Measurements from ENCODE around the gene RAPGEF2.

RAPGEF2 gene

DNA sequence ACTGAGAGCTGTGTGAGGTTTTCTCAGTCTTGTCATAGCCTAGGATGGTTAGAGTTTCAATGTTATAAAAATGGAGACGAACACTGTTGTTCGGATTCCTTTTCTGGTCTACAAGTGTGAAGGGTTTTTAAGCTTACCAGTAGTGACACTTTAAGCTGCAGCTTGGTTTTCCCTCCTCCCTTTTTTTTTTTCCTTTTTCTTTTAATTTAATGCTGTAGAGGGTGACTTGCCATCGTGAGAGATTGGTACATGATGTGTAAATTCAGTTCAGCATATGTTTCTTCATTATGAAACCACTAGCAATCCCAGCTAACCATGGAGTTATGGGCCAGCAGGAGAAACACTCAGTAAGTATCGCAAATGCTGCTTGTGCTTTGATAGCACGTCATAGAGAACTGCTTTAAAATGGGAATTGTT lies 165.0 kb downstream of the RAPGEF2 start:
- TF ChIP-seq, protein P1, sequence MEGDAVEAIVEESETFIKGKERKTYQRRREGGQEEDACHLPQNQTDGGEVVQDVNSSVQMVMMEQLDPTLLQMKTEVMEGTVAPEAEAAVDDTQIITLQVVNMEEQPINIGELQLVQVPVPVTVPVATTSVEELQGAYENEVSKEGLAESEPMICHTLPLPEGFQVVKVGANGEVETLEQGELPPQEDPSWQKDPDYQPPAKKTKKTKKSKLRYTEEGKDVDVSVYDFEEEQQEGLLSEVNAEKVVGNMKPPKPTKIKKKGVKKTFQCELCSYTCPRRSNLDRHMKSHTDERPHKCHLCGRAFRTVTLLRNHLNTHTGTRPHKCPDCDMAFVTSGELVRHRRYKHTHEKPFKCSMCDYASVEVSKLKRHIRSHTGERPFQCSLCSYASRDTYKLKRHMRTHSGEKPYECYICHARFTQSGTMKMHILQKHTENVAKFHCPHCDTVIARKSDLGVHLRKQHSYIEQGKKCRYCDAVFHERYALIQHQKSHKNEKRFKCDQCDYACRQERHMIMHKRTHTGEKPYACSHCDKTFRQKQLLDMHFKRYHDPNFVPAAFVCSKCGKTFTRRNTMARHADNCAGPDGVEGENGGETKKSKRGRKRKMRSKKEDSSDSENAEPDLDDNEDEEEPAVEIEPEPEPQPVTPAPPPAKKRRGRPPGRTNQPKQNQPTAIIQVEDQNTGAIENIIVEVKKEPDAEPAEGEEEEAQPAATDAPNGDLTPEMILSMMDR (IDR thresholded peaks at IDR 0.05; ENCODE audit: low read depth, low read length): no peak
- H3K4me3 ChIP-seq (replicated peaks in 1 of 2; ENCODE audit: low read depth in 2 of 2, low read length in 2 of 2): peak overlapping the region in 1 of 2 donors; percentile 33
- peak; percentile 48 to 64 for DNase-seq (ENCODE audit: low read depth in 2 of 2)

DNA sequence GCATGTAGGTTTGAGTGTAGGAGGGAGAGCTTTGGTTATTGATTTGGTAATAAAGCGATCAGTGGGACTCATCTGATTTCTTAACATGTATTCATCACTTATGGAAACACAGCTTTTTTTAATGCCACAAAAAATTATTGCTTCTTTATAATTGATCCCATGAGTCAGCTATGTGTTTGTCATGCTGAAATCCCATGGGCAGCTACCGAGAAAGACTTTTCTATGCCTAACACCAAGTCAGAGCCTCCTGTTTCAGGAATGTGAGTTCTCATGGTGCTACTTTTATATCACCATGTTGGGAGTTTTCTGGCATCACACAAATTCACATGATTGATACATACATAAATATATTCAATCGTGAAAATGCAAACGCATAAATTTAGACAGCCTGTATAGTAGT lies 165.7 kb downstream of the RAPGEF2 start:
- H3K4me3 ChIP-seq (replicated peaks in 1 of 2; ENCODE audit: low read depth in 2 of 2, low read length in 2 of 2): no peak overlapping the region
- TF ChIP-seq, protein P1 (IDR thresholded peaks at IDR 0.05; ENCODE audit: low read depth, low read length): no peak
- peak in 1 of 2 donors; percentile 66 for DNase-seq (ENCODE audit: low read depth in 2 of 2)

DNA sequence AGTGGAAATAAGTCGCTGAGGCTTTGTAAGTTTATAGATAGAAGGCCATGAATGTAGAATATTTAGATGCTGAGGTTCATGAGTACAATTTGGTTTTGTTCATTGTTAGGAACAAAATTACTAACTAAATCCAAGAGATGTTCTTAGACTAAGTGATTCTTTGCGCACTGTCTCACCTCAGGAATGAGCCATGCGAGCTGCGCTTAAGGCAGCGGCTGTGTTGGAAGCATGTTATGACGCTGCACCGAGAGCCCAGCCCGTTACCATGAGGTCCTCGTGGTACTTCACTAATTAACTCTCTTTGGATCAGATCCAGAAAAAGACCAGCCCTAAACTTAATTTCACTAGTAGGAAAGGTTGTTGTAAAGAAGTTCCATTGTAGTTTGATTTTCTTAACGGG lies 166.2 kb downstream of the RAPGEF2 start:
- H3K4me3 ChIP-seq (replicated peaks in 1 of 2; ENCODE audit: low read depth in 2 of 2, low read length in 2 of 2): no peak overlapping the region
- TF ChIP-seq, protein P1 (IDR thresholded peaks at IDR 0.05; ENCODE audit: low read depth, low read length): no peak
- DNase-seq (ENCODE audit: low read depth in 2 of 2): no peak

DNA sequence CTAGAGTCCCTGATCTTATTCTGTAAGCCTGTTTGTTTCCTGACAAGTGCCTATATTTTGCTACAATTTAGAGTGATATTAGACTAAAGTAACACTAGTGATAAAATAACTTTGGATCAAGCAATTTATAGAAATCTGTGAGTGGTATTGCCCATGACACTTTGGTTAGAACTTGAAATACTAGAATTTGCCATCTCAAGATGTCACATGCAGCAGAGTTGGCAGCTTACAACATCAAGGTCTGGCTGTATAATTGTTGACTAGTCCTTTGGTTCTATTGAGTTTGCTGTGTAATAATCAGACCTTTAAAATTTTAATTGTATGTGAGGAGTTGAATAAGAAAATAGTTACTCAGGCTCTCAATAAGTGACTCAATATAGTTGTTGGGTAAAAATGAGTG lies 167.1 kb downstream of the RAPGEF2 start:
- DNase-seq (ENCODE audit: low read depth in 2 of 2): no peak
- TF ChIP-seq, protein P1 (IDR thresholded peaks at IDR 0.05; ENCODE audit: low read depth, low read length): no peak
- no peak overlapping the region for H3K4me3 ChIP-seq (replicated peaks in 1 of 2; ENCODE audit: low read depth in 2 of 2, low read length in 2 of 2)

DNA sequence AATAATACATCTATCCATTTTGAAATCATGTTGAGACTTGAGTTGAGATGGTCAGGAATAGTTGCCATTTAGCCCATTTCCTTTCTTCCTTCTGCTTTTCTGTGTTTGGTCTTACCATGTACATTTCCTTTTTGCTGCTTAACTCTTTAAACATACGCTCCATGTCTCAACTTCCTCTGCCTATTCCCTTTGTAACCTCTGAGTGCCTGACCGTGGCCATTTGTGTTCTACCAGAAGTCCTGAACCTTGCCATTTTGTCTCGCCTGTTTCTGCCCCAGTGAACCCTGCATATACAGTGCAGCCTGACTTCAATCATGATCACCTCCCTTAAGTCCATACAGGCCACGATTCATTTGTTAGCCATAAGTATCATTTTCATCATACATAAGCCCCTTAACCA lies 169.0 kb downstream of the RAPGEF2 start:
- TF ChIP-seq, protein P1 (IDR thresholded peaks at IDR 0.05; ENCODE audit: low read depth, low read length): no peak
- no peak overlapping the region for H3K4me3 ChIP-seq (replicated peaks in 1 of 2; ENCODE audit: low read depth in 2 of 2, low read length in 2 of 2)
- DNase-seq (ENCODE audit: low read depth in 2 of 2): no peak

DNA sequence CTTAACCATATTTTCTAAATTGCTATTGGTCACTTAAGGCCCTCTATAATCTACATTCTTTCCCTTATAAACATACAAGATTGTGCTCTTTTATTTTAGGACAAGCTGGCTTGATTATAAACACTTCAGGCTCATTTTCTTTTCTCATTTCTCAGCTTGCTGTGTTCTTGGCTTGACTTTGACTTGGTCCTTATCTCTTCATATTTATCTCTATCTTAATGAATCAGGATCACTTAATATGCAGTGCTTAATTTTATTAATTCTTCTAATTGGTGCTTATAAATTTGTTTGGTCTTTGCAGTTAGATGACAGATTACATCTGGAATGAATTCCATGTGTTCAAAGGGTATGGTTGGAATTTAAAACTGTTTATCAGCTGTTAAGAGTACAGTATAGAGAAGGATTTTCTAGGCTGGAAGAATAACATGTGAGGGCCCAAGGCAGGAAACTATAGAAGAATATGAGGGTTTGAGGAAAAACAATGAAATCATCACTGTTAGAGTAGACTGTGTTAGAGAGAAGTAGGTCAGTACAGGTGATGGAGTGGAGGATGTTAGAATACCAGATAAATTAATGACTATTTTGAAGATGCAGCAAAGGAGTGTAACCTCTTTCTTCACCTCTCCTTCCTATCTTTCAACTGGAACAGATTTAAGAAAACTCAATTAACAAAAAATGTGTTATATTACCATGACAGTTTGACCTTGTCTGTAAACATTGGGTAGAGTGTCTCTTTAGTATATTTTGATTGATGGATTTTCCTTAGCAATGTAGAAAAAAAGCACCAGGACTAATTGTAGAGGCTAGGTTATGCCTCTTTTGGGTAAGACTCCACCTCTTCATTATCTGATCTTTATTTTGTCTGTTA lies 169.6 kb downstream of the RAPGEF2 start:
- H3K4me3 ChIP-seq (replicated peaks in 1 of 2; ENCODE audit: low read depth in 2 of 2, low read length in 2 of 2): no peak overlapping the region
- TF ChIP-seq, protein P1 (IDR thresholded peaks at IDR 0.05; ENCODE audit: low read depth, low read length): no peak
- DNase-seq (ENCODE audit: low read depth in 2 of 2): no peak

DNA sequence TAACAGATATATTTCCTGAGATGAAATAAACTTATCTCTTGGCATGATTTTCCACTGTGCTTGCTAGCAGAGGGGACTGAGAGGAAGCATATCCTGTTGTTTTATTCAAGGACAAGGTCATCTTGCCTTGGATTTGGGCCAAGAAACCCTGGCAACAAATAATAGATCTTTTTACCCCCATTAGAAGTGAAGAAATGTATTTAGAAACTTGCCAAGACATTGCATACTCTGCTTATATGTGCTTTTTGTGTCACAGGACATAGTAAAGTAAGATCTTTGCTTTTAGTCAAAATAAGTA lies 170.2 kb downstream of the RAPGEF2 start:
- peak; percentile 61 to 86 for DNase-seq (ENCODE audit: low read depth in 2 of 2)
- TF ChIP-seq, protein P1 (IDR thresholded peaks at IDR 0.05; ENCODE audit: low read depth, low read length): no peak

More for the DNA sequence above, 170.2 kb downstream of the RAPGEF2 start:
- no peak overlapping the region for H3K4me3 ChIP-seq (replicated peaks in 1 of 2; ENCODE audit: low read depth in 2 of 2, low read length in 2 of 2)
